Activated CD8-positive, alpha-beta T cell treated with anti-CD3 and anti-CD28 coated beads for 36 hours (primary cell): ENCODE results near the gene CLDN11. TPM values are rescaled to one million over a fixed set of nuclear protein-coding genes. Genes with fewer than 3 reads are reported as not detected.

Experiments used
- ATAC-seq: fragments of 200-7000 bp; cut with Tn5 transposase; one replicate; pipeline ENCODE4 v1.10.0; 2021; ENCODE audit warnings: mild to moderate bottlenecking, moderate library complexity
- CTCF ChIA-PET: fragments of 350-600 bp; sonication (Branson Sonifier 250); formaldehyde crosslinking; loops from one replicate; lab custom pipeline; 2021; ENCODE audit warnings: antibody characterized with exemption; lab: Charles Lee
- POLR2A ChIA-PET: fragments of 350-600 bp; sonication (Branson Sonifier 250); formaldehyde crosslinking; loops from one replicate; lab custom pipeline; 2021; ENCODE audit warnings: antibody characterized with exemption; lab: Charles Lee
- DNase-seq: peaks from one replicate; pipeline ENCODE4 v3.0.0-alpha.2; 2020
- H3K27ac Mint-ChIP-seq: one replicate; pipeline ENCODE4 v1.8.0; 2021; ENCODE audit warnings: mild to moderate bottlenecking, mixed read lengths
- H3K27me3 Mint-ChIP-seq: one replicate; pipeline ENCODE4 v1.8.0; 2021; ENCODE audit warnings: mixed read lengths
- H3K36me3 Mint-ChIP-seq: one replicate; pipeline ENCODE4 v1.8.0; 2021; ENCODE audit warnings: low read depth, mixed read lengths
- H3K4me1 Mint-ChIP-seq: one replicate; pipeline ENCODE4 v1.8.0; 2021; ENCODE audit warnings: low read depth, mixed read lengths
- H3K4me3 Mint-ChIP-seq: one replicate; pipeline ENCODE4 v1.8.0; 2021; ENCODE audit warnings: mild to moderate bottlenecking, moderate library complexity, mixed read lengths
- H3K9me3 Mint-ChIP-seq: one replicate; pipeline ENCODE4 v1.8.0; 2021; ENCODE audit warnings: mixed read lengths
- CTCF ChIP-seq: fragments of 200-600 bp; IDR thresholded peaks from one replicate; pipeline ENCODE4 v1.8.0; 2022; ENCODE audit warnings: antibody characterized with exemption, mild to moderate bottlenecking
- intact Hi-C: fragments of 100-400 bp; cut with micrococcal nuclease; formaldehyde crosslinking; loops from one replicate; pipeline ENCODE4 v1.10.0; 2022
- total RNA-seq, 2 experiments: library from RNA; stranded (reverse); gene quantifications; one replicate each; pipeline ENCODE4 v1.2.3, GENCODE V29; 2021

Gene CLDN11
- total RNA-seq, 2 experiments from 2014 or later = not detected

- DNase-seq (no peak), ATAC-seq (no peak)
- no peak for TF ChIP-seq CTCF
- H3K4me3 Mint-ChIP-seq = no peak overlapping the region
- no peak overlapping the region for H3K27ac Mint-ChIP-seq
- CTCF ChIA-PET = no interaction called here
- H3K27me3 Mint-ChIP-seq = no peaks in the 10 kb centered on the region
- intact Hi-C loops = no loop called here
- peaks cover 6% of the 10 kb centered on the region for H3K4me1 Mint-ChIP-seq
- H3K9me3 Mint-ChIP-seq = no peaks in the 10 kb centered on the region
- POLR2A ChIA-PET = no interaction called here
- peaks cover 26% of the 10 kb centered on the region for H3K36me3 Mint-ChIP-seq
These were observed 32.2 kb upstream of the CLDN11 start for GRCh38 chr3:170386468-170386867.

- intact Hi-C loops = no loop called here
- Mint-ChIP-seq H3K9me3 (no peaks in the 10 kb centered on the region), H3K36me3 (peaks cover 32% of the 10 kb centered on the region), H3K27me3 (no peaks in the 10 kb centered on the region), H3K27ac (no peak overlapping the region), H3K4me3 (no peak overlapping the region), H3K4me1 (peaks cover 5% of the 10 kb centered on the region)
- POLR2A ChIA-PET = no interaction called here
- no peak for DNase-seq
- CTCF ChIA-PET = interaction anchor here (1.1 to 1.2 kb wide), 3 partner anchors 14 to 424 kb away, joined by 3 to 5 read pairs (median 3); no protein-coding TSS in a partner anchor
- TF ChIP-seq CTCF = peak; percentile 12
- no peak for ATAC-seq
These were observed 30.7 kb upstream of the CLDN11 start for GRCh38 chr3:170387950-170388349.

GRCh38 chr3:170391108-170391507 lies 27.6 kb upstream of the CLDN11 start:
- no peak overlapping the region for H3K27ac Mint-ChIP-seq
- ATAC-seq = no peak
- H3K36me3 Mint-ChIP-seq = peaks cover 26% of the 10 kb centered on the region

GRCh38 chr3:170397685-170398084 lies 21.0 kb upstream of the CLDN11 start:
- H3K4me1 Mint-ChIP-seq = no peaks in the 10 kb centered on the region
- H3K27me3 Mint-ChIP-seq = no peaks in the 10 kb centered on the region
- CTCF ChIA-PET = interaction anchor here (1.3 to 2.3 kb wide), 2 partner anchors 16 to 414 kb away, joined by 4 to 7 read pairs; no protein-coding TSS in a partner anchor
- ATAC-seq (no peak), DNase-seq (no peak)
- H3K9me3 Mint-ChIP-seq = no peaks in the 10 kb centered on the region
- TF ChIP-seq CTCF = no peak
- POLR2A ChIA-PET = interaction anchor here (0.9 kb wide), 1 partner anchor 12 kb away, joined by 3 read pairs; no protein-coding TSS in a partner anchor
- H3K27ac Mint-ChIP-seq = no peak overlapping the region
- intact Hi-C loops = no loop called here
- H3K36me3 Mint-ChIP-seq = no peaks in the 10 kb centered on the region
- no peak overlapping the region for H3K4me3 Mint-ChIP-seq

More at GRCh38 chr3:170391108-170391507, 27.6 kb upstream of the CLDN11 start:
- POLR2A ChIA-PET = interaction anchor here (0.6 kb wide), 1 partner anchor 1086 kb away, joined by 3 read pairs; no protein-coding TSS in a partner anchor
- DNase-seq = no peak
- no peaks in the 10 kb centered on the region for H3K9me3 Mint-ChIP-seq
- no peak overlapping the region for H3K4me3 Mint-ChIP-seq
- CTCF ChIA-PET = interaction anchor here (0.9 to 1.9 kb wide), 4 partner anchors 11 to 23 kb away, joined by 3 to 6 read pairs (median 4); no protein-coding TSS in a partner anchor
- TF ChIP-seq CTCF = no peak
- H3K27me3 Mint-ChIP-seq = no peaks in the 10 kb centered on the region
- intact Hi-C loops = no loop called here
- H3K4me1 Mint-ChIP-seq = no peaks in the 10 kb centered on the region

- no peak for ATAC-seq
- ChIA-PET CTCF (no interaction called here), POLR2A (no interaction called here)
- DNase-seq = no peak
- Mint-ChIP-seq H3K4me3 (no peak overlapping the region), H3K27ac (no peak overlapping the region), H3K27me3 (no peaks in the 10 kb centered on the region), H3K9me3 (no peaks in the 10 kb centered on the region), H3K36me3 (no peaks in the 10 kb centered on the region), H3K4me1 (no peaks in the 10 kb centered on the region)
- TF ChIP-seq CTCF = no peak
- intact Hi-C loops = no loop called here
These were observed 13.6 kb upstream of the CLDN11 start for GRCh38 chr3:170405101-170405500.
